Mesothelial cell of epicardium (in vitro differentiated cells): ENCODE data around the gene EIF4H. TPM values are rescaled to one million over a fixed set of nuclear protein-coding genes. Genes with fewer than 3 reads are reported as not detected.

Source experiments
- DNase-seq, 2 experiments: peaks; one replicate each; pipeline ENCODE4 v3.0.0; 2021; ENCODE audit warnings: low spot score in 2 of 2; ENCODE audit not compliant: unreplicated experiment in 2 of 2
- H3K27ac Mint-ChIP-seq: 2 replicates; pipeline ENCODE4 v1.8.0; 2021; ENCODE audit warnings: mixed read lengths
- H3K27me3 Mint-ChIP-seq: 2 replicates; pipeline ENCODE4 v1.8.0; 2021; ENCODE audit warnings: low read depth, mixed read lengths
- H3K36me3 Mint-ChIP-seq: 2 replicates; pipeline ENCODE4 v1.8.0; 2021; ENCODE audit warnings: mixed read lengths
- H3K4me1 Mint-ChIP-seq: 2 replicates; pipeline ENCODE4 v1.8.0; 2021; ENCODE audit warnings: mixed read lengths
- H3K4me3 Mint-ChIP-seq: 2 replicates; pipeline ENCODE4 v1.8.0; 2021; ENCODE audit warnings: mild to moderate bottlenecking, moderate library complexity, mixed read lengths
- H3K9me3 Mint-ChIP-seq: 2 replicates; pipeline ENCODE4 v1.8.0; 2021; ENCODE audit warnings: mixed read lengths
- CTCF ChIP-seq: fragments of 200-600 bp; sonication (generic); IDR thresholded peaks from one replicate; pipeline ENCODE4 v1.5.0; 2021; ENCODE audit warnings: antibody characterized with exemption; ENCODE audit not compliant: unreplicated experiment
- total RNA-seq: library from RNA; stranded (reverse); gene quantifications from 3 replicates; pipeline ENCODE4 v1.2.1, GENCODE V29; 2021

The EIF4H gene
- total RNA-seq, 1 donor from 2014 or later, result 270 TPM

- Mint-ChIP-seq H3K36me3 (peaks cover 28% of the 10 kb centered on the region), H3K4me3 (no peak overlapping the region), H3K27me3 (no peaks in the 10 kb centered on the region), H3K27ac (no peak overlapping the region), H3K9me3 (no peaks in the 10 kb centered on the region), H3K4me1 (no peaks in the 10 kb centered on the region)
- no peak for DNase-seq
- no peak for TF ChIP-seq CTCF
These were observed 52.5 kb downstream of the EIF4H start for GRCh38 chr7:74226633-74227032.

GRCh38 chr7:74228951-74229900 is 55.1 kb downstream of the EIF4H start:
- DNase-seq, result no peak
- Mint-ChIP-seq H3K4me3 (no peak overlapping the region), H3K4me1 (no peaks in the 10 kb centered on the region), H3K36me3 (peaks cover 29% of the 10 kb centered on the region), H3K27ac (no peak overlapping the region), H3K27me3 (no peaks in the 10 kb centered on the region), H3K9me3 (no peaks in the 10 kb centered on the region)
- no peak for TF ChIP-seq CTCF

- no peak overlapping the region for H3K27ac Mint-ChIP-seq
- H3K4me1 Mint-ChIP-seq, result no peaks in the 10 kb centered on the region
- H3K27me3 Mint-ChIP-seq, result no peaks in the 10 kb centered on the region
- no peak for DNase-seq
- H3K4me3 Mint-ChIP-seq, result no peak overlapping the region
- no peak for TF ChIP-seq CTCF
- peaks cover 35% of the 10 kb centered on the region for H3K36me3 Mint-ChIP-seq
- H3K9me3 Mint-ChIP-seq, result no peaks in the 10 kb centered on the region
These were observed 56.5 kb downstream of the EIF4H start for GRCh38 chr7:74230446-74231231.

DNA sequence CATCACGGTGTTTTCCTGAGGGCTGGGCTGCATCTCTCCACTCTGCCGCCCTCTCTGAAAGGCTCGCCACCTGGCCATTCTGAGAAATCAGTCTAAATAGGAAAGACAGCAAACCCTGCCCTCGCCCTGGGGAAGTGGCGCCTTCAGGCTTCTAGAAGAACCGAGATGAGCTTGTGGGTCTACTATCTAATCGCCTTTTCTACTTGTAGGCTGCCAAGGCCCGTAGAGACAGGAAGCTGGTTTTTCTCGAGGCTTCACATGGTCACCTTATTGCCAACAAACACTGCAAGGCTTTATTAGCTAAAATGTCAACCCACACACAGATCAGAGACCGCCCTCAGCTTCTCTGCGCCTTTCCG is 57.1 kb downstream of the EIF4H start:
- Mint-ChIP-seq H3K9me3 (no peaks in the 10 kb centered on the region), H3K4me3 (no peak overlapping the region), H3K27ac (no peak overlapping the region), H3K4me1 (no peaks in the 10 kb centered on the region), H3K36me3 (peaks cover 35% of the 10 kb centered on the region), H3K27me3 (no peaks in the 10 kb centered on the region)
- no peak for DNase-seq
- no peak for TF ChIP-seq CTCF

- Mint-ChIP-seq H3K36me3 (peaks cover 36% of the 10 kb centered on the region), H3K27ac (no peak overlapping the region), H3K4me3 (no peak overlapping the region), H3K27me3 (no peaks in the 10 kb centered on the region), H3K4me1 (no peaks in the 10 kb centered on the region), H3K9me3 (no peaks in the 10 kb centered on the region)
- no peak for TF ChIP-seq CTCF
- no peak for DNase-seq
These were observed 59.6 kb downstream of the EIF4H start for GRCh38 chr7:74233655-74234285.
